DMS79 (cell line): ENCODE results near the gene ADAMTS17.

ENCODE experiments used
- DNase-seq: peaks from one replicate; lab custom pipeline; 2025; lab: John Stamatoyannopoulos, UW

ADAMTS17 gene

DNA sequence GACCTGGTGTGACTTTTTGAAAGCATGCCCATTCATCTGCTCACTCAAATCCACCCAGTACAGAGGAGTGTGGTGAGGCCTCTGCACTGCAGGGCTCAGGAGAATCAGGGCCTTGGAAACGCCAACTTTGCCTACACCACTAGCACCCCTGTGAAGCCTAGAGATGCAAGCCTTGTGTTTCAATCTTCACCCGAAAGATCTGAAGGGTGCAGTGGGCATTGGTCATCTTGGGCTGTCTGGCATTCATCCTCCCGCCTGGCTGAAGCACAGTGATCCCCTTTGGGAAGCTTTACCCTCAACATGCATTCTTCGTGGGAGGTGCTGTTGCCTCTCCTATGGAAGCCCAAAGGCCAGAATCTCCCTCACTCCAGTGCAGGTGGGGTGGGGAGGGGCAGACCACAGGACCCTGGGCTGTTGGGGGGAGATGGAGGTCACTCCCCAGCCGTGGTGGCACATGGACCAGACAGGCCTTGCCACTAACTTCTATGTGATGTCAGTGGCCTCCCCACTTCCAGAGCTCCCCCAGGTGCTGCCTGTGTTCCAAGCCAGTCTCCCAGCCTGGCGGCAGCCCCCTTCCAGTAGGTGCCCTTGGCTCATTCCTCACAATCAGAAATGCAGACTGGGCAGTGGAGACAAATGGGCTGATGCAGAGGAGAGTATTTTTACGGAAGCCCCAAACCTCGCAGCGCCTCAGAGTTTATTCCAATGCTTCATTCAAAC lies 92.5 kb downstream of the ADAMTS17 start:
- no peak for DNase-seq

DNA sequence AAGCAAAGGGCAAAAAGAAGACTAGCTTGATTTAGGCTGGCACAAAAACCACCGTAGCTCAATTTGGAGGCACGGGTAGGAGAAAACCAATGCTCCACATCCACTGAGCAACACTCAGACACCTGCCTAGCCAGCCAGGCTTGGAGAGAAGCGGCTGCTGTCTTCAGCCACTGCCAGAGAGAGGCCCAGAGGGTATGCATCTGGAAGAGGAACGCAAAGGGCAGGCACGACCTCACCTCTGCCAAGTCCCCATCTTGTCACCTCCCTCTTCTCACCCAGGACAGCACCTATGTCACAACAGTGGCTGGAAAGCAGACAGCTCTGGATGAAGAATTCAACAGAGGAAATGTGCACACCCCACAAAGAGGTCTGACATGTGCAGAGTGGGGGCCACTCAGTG lies 93.5 kb downstream of the ADAMTS17 start:
- no peak for DNase-seq

DNA sequence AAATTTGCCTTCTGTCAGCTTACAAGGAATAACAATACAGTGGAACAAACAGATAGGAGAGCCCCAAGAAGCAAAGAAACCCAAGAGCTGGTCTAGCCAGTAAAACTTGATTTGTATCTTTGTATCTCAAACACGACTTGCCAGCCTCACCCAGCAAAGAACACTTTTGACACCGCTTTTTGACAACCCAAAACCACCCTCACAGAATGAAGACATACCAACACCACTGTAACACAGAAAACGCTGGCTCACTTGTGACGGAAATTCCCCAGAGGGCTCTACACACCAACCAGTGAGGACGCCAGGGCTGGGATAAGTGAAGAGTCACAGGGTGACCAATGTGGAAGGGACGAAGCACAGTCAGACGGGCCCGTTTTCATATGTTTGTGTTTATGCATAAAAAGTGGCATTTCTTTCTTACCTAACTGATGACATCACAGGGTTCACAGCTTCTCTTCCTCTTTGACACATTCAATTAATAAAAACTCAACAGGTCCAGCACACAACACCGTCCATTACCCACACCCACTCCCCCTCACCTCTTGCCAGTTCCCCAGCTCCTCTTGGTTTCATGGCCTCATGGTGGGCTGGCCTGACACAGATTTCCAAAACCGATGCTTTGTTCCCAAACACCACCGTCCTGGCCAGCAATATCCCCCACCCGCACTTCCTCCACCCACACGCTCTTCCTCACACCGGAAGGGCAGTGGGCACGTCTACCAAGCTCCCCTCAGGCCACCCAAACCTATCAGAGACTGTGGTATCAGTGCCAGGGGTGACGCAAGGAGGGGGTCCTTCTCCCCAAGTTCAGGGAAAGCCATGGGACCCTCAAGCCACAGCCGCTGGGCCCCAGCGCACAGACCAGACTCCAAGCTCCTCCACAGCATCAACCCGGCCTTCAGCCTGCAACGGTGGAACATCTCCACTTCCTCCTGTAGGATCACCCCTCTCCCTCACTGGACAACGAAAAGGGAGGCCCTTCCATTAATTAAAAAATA lies 94.2 kb downstream of the ADAMTS17 start:
- no peak for DNase-seq

DNA sequence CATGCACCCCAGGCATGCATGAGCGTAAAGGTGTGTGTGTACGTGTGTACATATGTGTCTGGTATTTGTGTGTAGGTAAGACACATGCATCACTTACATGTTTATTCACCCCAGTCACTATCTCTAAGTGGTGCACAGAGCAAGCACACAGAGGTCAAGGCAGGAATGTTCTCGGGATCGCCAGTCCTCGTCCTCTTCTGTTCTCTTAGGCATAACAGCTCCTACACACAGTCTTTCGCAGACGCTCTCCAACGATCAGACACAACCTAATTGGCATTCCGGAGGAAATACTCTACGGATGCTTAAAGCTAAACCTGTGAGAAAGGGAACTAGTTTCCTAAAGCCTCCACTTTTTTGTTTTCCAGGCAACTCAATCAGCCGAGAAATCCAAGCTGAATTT lies 95.9 kb downstream of the ADAMTS17 start:
- no peak for DNase-seq

DNA sequence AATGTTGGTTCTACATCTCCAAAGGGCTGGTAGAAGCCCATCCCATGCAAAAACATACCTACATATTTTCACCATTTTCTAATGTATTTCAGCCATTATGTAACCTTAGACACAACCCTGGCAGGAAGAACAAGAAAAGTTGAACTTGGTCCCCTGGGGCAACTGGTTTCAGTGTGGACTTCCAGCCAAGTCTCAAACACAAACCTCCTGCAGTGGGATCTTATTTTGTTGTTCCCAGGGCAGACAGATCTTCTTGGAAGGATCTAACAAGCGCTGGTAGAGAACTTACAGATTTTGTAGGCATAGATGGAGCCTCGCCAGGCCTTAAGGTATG lies 96.3 kb downstream of the ADAMTS17 start:
- no peak for DNase-seq

DNA sequence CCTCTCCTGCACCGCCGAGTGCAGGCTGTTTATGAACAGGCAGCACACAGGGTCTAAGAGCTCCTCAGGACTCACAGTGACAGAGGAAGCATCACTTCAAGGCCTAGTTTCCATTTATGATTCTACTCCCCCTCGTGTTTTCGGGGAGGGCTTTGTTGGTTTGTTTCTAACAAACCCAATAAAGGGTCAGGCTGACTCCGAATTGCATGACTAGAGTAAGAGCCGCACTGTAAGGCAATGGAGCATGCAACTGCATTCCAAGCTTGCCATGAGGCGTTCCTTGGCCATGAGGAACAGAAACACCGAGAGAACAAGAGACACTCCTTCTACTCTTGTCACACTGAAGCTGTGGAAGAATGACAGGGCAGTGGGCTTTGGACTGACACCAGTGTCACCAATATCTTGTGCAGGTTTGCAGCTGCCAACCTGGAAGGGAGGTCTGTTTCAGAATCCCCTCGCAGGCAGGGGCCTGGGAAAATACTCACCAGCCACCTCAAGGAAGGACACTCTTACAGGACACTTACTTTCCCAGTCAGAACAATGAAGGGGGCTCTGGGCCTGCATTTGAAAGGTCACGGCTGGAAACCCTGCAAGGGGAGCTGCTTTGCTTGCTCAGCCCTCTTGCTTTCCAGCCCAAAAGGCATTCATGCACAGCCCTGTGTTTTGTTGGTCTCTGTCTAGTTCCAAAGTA lies 96.8 kb downstream of the ADAMTS17 start:
- no peak for DNase-seq

DNA sequence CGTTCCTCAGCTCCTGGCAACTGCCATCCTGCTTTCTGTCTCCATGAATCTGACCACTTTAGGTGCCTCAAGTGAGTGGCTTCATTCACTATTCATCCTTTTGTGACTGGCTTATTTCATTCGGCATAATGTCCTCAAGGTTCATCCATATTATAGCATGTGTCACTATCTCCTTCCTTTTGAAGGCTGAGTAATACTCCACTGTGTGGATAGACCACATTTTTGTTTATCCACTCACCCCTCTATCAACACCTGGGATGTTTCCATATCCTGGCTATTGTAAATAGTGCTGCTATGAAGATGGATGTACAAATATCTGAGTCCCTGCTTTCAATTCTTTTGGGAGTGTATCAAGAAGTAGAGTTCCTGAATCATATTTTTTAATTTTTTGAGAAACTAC lies 98.8 kb downstream of the ADAMTS17 start:
- no peak for DNase-seq

DNA sequence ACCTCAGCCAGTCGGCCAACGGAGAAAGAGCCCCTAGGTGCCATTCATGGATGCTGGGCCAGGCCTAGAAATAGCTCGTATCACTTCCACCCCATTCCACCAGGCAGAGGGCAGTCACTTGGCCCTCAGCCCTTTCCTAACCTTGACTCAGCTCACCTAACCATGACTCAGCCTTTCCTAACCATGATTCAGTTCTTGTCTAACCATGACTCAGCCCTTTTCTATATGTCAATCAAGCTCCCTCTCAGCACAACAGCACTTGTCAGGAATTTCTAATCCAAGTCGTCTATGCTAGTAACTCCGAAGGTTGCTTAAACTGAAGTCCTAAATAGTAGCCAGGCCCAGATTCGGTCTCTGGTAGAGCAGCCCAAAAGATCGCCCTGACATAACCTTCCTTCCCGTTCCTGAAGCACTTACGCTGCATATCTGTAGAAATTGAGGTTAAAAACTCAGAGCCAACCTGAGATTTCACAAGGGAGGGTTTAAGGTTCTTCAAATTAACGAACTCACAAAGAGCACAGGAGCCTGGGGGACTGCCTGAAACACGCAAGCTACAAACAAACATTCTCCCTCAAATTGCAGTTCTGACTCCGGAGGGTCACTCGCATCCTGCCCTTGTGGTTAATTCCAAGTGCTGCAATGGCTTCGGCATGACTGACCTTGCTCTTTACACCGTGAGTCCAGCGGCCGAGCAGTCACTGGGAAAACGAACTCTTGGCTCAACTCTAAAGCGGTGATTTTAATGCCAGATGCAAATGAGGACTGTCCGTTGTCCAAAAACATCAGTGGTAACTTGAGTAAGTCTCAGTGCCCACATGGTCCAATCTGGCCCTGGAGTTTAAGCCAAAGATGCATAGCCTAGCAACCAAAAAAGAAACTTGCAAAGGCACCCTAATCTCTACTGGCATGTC lies 99.9 kb downstream of the ADAMTS17 start:
- no peak for DNase-seq

DNA sequence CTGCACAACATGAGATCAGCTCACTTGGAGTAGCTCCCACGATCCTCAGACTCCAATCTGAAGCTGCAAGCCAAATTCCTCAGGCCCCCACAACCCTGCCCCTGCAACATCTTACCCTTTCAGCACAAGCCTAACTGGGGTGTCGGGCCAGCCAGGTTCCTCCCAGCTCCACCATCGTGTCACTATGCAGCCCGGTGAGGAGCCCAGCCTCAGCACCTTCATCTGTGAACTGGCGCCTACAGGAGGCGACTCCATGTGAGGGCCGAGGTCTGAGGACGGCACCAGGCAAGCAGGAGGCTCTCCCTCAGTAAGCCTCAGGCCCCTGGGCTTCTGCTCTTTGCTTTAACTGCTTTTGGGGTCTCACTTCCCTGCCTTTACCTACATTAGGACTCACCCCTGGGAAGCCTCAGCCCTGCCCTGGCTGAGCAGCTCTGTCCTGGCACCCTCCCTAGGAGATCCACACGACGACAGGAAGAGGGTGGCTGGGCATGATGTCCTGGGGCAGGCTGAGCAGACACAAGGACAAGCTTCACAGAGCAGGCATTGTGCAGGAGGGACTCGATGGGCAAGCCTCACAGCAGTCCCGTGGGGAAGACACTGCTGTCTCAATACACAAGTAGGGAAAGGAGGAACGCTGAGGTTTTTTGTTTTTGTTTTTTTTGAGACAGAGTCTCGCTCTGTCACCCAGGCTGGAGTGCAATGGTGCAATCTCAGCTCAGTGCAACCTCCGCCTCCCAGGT lies 104.6 kb downstream of the ADAMTS17 start:
- DNase-seq = no peak

DNA sequence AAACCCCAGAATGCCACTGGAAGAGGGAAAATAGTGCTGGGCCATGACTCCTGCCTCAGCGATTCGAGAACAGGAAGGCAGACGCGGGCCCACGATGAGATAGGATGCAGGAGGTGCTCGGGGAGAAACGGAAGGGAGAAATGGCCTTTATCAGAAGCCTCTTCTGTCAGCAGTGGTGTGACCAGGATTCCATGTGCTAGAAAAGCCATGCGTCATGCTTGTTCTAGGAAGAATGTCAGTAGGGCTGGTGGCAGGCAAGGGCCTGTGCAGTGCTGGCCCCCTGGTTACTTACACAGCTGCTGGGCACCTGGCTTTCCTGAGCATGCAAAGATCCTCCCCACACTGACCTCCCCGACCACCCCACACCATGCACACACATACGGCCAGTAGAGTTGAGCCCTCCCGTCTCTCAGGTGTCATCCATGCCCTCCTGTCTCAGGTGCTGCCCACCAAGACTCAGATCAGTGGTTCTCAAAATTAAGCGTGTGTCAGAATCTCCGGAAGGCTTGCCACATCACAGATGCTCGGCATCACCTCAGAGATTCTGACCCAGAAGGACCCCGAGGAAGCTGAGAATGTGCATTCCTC lies 106.7 kb downstream of the ADAMTS17 start:
- DNase-seq = no peak

DNA sequence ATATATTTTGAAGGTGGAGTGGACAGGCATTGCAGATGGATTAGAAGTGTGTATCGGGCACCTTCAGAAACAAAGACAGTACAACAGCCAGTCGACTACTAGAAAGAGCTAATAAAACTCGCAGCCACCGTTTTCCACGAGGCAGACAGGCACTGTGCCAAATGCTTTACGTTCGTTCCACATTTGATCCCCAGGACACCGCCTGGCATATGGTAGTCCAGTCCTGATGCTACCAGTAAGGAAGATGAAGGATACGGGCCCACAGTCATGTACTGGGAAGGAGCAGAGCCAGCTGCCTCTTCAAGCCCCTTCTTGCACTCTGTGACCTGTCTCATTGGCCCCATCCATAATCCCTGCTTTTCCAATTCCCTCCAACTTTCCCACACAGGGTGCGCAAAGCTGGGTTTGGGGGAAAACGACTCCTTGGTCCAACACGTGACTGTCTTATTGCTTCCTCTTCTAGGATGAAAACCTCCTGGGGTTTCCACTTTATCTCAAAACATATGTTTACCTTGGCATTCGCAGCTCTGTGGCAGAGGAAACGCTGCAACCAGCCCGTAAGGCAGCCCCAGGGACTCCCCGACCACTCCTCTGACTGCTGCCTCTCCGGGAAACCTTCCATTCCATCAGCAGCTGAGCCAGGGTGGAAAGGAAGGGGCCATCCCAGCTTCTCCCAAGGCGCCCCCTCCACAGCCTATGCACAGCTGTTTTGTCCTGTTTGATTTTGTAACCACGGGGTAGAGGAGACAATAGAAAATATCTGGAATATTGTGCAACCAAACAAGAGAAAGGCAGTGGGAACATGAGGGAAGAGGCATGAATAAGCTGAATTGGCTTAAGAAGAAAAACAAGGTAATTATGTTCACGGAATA lies 107.4 kb downstream of the ADAMTS17 start:
- no peak for DNase-seq

DNA sequence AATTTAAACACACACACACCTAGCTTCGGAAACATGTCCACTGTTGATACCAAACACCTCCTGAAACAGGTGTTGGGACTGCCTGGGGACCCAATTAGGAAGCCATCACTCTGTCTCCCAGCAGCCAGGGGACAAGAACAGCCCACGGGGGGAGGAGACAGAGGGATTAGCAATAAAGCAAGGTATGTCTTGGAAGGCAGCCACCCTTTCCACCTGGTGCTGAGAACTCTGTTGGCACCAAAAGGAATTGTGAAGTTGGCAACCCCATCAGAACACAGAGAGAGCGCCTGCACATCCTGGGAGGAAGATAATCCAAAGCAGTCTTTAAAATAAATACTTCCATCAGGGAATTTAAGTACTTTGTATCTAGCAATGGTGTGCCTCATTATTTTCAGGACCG lies 111.0 kb downstream of the ADAMTS17 start:
- no peak for DNase-seq

DNA sequence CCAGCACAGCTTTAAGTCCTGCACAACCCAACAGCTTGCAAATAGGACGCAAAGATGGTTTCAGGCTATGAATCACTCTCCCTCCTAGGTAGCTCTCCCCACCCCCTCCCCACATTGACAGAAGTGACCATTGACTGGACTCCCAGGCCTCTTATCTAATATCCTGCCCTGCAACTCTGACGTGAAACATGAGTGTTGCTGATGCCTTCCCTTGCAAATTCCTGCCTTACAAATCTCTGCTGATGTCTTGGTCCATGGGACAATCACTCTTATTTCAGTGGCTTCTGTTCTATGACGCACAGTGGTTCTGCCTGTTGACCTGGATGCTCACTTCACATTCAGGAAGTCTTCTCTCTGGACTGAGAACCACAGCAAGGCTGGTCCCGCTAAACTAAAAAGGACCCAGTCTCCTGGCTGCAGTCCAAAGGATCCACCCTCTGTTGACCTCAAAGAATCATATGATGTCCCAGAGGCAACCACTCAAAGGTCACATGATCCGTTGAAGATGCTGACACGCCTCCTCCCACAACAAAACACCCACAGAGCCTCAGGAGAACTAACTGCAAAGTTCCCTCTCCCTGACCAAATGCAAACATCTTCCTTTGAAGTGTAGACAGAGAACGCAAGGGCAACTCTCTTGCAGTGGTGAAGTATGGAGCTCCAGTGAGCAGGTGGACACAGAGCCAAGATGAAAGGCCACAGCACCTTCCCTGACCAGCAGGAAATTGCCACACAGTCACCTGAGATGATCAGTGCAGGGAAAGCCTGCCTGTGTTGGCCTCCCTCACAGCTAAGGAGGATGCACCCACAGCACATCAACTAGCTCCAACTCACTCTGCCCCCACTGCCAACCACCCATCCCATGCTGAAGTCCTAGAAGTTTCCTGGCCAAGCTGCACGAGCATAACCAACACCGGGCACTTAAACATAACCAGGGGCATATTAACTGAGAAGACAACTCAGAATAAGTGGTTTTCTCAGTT lies 112.3 kb downstream of the ADAMTS17 start:
- no peak for DNase-seq

DNA sequence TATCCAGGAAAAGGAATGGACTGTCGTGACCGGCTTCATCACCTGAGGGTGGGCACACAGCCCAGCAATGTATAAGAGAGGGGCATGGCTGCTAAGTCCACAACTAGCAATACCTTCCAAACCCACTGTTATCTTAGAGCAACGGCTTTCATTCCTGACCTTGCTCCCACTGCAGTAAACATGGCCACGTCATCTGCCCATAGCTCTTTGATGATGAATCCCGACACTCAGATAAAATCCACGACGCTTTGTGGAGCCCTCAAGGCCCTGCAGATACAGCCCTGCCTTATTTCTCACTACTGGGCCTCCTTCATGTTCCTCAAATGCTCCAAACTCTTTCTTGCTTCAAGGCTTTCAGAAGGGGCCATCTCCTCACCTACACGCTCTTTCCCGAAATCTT lies 114.0 kb downstream of the ADAMTS17 start:
- no peak for DNase-seq

DNA sequence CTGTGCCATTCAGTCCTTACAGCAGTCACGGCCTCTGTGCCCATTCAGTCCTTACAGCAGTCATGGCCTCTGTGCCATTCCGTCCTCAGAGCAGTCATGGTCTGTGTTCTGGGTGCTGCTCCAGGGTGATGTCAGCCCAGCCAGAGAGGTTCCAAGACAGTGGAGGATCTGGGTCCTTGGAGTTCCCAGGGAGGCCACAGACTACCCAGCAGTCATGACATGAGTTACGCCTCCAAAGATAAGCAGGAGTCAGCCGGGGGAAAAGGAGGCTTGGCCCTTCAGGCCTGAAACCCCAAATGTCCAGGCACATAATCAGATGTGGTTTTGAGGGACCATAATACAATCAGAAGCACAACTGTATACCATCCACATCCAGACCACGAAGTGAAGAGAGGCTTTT lies 115.7 kb downstream of the ADAMTS17 start:
- DNase-seq = no peak

DNA sequence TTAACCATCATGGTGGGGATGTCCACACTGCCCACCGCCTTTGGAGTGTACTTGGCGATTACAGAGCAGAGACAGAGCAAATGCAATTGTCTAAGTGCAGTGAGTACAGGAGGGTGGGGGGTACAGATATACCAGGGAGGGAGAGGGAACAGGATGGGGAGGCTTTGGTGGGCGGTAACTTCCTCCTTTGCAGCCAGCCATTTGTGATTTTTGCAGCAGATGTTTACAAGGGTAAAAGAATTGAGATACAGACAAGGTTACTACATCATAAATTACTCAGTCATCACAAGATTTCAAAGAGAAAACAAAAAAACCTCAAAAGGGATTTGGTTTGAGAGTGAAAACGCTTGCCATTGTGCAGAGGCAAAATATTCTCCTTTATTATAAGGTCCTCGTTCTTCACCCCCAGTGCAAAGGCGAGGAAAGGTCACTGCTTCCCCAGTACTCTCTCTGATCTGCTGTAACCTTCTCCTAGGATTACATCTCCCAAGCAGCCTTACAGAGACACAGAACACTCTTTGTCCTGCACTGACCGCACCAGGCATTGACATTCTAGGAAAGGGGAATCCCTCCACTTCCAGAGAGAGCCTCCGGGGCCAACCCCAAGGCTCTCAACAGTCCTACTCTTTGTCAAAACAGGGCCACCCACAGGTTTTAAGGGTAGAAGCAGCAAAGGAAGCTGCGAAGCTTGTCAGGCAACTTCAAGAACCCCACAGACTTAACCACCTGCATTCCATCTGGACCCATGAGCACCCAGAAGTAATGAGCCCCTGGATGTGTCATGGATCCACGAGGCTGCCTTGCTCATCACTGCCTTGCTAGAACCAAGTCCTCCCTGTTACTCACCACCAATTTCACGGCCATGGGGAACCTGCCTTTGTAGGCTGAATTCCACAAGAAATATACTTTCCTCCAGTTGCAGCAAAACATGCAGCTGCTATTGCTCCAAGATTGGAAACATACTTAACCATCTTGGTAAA lies 117.3 kb downstream of the ADAMTS17 start:
- DNase-seq = no peak

DNA sequence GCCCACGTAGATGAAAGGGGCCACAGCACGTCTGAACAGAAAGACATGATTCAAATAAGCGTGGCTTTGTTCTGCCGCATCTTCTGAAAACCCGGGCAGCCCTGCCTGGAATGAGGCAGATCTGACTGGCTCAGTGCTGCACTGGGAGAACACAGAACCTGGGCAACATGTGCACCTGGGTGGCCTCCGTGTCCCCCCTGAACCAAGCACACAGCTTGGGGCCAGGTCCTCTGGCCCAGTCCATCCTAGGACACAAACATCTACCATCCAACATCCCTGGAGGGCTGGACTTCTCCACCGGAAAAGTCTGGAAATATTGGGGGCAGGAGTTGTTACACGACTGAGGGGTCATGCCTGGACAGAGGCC lies 119.4 kb downstream of the ADAMTS17 start:
- no peak for DNase-seq
